ENCODE results near the gene XRN2.
A peak's percentile ranks its signal among the peaks of the same experiment; 100 is the strongest.

XRN2 gene

DNA sequence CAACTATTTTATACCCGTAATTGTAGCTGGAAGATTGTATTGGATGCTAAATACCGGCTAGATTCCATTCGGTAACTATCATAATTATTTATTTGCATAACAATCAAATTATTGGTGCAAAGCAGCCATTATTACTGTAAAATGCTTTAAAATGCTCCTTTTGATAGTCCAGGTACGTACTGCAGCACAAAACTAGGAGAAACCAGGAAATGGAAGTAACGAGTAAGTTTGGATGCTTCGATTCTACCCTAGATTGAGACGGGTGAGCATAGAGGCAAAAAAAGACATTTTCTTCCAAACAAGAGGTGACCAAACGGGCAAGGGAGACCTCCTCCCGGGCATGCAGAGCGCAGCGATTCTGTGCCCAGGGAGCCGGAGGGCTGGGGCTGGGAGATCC lies 469 bp upstream of the XRN2 start:
- DNase-seq, result no peak

DNA sequence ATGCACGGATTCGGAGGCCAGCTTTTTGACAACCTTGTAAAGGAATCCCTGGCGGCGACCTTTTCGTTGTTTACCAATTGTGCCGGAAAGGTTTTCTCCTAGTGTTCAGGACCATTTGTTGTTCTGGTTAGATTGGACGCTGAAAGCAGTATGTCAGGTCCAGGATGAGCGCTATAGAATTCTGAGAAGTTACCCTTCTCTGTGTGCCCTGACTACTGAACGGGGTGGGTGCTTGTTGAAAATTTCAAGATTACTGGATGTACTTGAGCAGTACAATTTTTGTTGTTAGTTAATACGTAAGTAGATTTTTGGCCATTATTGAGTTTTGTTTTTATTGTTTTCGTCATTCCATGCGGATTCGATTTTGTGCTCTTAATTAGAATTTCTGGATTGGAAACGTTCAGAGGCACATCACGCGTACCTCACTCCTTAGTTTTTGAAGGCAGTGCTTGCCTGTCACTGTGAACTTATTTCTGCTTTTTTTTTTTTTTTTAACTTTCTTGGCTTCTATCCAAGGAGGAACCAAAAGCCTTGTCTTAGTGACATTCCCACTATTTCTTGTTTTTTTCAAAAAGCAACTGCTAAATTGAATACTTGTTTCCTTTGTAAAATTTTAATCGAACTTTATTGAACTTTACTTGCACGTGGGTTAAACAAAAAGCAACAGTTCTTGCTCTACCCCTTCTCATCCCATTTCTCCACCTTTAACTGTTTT lies 898 bp downstream of the XRN2 start:
- no peak for DNase-seq

DNA sequence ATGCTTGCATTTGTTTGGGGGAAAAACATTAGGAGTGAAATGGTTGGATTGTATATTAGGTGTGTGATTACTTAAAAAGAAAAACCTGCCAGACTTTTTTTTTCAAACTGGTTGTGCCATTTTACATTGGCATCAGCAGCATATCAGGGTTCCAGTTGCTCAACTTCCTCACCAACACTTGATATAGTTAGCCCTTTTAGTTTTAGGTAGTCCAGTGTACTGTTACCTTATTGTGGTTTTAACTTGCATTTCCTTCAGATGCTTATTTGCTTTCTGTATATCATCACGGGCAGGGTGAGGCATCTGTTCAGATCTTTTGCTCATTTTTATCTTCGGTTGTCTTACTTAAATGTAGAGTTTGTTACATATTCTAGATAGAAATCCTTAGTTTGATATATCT lies 5.2 kb downstream of the XRN2 start:
- DNase-seq, result no peak

DNA sequence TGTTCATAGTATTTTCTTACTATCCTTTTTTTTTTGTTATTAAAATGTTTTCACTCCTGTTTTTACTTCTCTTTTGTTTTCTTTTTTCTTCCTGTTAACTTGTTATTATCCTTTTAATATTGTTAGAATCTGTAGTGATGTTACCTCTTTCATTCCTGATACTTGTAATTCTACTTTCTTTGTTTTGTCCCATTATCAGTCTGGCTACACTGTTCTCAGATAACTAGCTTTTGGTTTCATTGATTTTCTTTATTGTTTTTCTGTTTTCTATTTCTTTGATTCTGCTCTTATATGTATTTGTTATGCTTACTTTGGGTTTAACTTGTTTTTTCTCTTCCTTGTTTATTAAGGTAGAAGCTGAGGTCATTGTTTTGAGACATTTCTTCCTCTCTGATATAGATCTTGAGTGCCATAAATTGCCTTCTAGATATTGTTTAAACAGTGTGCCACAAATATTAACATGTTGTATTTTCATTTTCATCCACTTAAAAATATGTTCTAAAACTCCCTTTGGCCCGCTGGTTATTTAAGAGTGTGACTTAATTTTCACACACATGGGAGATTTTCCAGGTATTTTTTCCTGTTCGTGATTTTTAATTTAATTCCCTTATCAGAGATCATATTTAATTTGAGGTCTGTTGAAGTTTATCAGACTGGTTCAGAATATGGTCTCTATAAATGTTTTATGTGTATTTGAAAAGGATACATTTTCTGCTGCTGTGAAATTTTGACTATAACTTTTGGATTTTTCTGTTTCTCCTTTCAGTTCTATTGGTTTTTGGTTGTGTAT lies 6.7 kb downstream of the XRN2 start:
- DNase-seq, result no peak

DNA sequence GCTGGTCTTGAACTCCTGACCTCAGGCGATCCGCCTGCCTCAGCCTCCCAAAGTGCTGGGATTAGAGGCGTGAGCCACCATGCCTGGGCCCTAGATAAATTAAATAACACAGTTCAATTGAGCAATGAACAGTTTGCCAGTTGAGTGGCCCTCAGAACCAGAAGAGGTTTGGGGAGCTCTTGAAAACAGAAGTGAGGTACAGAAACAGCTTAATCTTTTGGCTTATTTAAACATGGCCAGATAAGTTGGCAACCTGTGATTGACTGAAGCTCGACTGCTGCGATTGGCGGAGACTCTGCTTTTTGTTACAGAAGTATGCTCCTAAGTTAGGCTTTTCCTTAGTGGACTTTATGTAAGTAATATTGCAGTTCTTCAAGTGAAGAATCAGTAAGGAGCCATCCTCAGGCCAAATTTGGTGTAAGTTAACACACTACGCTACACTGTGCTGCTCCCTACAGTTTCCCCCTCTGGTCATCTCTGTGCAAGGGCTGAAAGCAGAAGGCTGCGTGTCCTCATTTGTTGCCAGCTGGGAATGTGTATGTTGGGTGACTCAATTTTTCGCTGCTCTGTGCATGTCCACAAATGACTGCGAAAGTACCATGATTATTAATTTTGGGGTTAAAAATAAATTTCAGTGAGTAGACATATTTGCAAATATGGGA lies 9.8 kb downstream of the XRN2 start:
- no peak for DNase-seq

DNA sequence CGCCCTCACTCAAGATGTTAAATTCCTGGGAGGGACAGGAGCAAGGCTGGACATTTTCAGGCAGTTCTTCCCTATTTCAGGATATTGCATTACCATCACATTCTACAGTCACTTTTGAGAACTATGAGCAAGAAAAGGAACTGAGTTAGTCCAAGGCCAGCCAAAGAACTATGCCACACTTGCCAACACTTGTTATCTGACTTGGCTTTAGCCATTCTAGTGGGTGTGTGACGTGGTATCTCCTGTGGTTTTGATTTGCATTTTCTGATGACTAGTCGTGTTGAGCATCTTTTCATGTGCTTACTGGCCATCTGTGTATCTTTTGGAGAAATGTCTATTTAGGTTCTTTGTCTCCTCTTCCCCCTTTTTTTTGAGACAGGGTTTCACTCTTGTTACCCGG lies 12.0 kb downstream of the XRN2 start:
- DNase-seq, result no peak

DNA sequence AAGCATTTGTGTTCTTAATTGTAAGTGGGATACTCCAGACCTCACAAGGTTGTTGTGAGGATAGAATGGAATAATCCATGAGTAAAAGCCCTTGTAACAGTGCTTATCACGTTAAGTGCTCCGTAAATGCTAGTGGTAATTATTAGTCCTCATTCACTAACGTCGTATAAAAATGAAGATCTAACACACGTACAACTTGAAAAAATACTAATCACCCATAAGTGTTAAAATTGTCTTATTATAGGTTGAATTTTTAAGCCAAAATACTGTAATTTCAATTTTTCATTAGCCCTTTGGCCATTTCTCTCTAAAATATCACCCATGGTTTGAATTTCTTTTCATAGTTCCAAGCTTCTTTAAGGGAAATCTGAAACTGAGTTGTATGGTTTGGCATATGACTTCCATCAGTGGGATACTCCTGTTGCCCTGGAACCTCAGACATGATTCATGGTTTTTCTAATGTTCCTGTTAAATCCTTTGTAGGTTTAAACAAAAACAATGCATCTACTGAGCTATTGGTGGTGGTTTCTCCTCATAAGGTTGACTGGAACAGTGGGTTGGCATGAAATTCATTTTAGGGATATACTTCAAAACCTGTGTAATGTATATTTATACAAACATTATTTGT lies 19.1 kb downstream of the XRN2 start:
- peak; percentile 60 for DNase-seq

DNA sequence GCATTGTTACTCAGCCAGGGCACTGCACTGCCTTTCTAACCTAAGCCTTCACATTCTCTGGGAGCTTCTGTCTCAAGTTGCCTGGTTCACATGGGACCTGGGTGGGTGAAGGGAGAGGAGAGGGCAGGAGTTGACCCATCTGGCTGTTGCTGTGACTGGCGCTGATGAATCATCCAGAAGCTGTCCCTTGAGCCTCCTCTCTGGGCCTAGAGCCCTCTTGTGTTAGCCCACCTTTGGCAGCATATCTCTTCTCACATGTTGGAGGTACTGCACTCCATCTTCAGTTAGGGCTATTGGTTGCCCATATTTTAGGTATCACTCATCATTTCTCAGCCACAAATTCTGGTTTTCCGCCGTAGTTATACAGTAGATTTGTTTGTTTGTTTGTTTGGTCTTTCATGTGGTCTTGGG lies 19.8 kb downstream of the XRN2 start:
- DNase-seq, result no peak

DNA sequence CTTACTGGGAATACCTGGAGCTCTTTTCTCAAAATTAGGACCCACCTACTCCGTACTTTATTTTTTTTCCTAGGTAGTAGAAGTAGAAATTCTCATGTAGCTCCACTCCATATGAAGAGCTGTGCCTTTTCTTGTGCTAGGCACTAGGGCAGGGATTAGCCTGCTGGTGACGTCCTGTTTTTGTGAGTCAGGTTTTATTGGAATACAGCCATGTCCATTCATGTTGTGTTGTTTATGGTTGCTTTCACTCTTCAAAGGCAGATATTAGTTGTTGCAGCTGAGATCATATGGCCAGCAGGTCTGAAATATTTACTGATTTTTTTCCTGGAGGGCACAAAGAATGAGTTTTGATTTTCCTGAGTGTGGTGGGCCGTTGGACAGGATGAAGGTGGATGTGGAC lies 20.5 kb downstream of the XRN2 start:
- no peak for DNase-seq

DNA sequence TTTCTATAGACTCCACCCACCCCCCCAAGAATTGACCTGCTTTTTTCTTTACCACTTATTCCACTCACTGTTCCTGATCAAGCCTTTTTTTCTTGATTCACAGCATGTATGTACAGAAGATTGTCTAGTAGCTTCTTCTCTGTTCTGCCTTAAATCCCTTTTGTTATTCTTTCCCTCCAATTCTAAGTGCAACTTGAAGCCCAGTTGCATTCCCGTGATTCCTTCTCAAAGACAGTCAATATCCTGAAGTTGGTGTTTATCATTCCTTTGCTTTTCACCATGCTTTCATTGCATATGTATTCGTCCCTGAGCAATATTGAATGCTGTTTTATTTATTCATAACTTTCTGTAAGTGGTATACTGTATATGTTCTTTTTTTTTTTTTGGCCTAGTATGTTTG lies 21.0 kb downstream of the XRN2 start:
- DNase-seq, result no peak

DNA sequence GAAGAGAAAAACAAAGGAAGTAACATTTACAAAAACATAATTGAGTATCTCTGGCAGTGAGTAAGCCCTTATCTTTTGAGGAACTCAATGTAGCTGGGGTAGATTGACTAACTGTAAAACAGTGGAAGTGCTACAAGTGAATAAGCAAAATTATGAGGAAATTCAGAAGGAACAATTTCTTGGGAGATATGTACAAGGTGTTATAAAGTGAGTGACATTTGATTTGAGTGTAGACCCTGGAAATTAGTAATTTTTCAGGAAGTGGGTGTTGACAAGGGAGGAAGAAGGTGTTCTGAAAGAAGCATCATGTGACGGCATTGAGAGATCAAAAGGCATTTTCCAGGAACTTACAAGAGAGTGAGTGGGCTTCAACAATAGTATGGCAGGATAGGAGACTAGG lies 22.2 kb downstream of the XRN2 start:
- DNase-seq, result no peak

DNA sequence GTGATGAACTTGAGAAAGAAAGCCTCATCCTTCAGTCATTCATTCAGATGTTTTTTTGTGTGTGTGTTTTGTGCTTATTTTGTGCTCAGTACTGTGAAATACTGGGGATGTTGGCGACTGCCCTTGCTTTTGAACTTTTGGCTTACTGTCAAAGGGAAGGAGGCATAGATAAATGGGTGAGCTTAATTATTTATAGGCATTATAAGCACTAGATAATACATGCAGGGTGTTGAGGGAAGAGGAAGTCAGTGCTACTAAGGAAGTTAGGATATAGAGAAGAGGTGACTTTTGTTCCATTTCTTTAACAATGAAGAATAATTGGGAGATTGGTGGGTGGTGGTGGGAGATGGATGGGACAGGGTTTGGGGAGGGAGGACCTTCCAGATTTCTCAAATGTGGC lies 23.6 kb downstream of the XRN2 start:
- DNase-seq, result no peak

DNA sequence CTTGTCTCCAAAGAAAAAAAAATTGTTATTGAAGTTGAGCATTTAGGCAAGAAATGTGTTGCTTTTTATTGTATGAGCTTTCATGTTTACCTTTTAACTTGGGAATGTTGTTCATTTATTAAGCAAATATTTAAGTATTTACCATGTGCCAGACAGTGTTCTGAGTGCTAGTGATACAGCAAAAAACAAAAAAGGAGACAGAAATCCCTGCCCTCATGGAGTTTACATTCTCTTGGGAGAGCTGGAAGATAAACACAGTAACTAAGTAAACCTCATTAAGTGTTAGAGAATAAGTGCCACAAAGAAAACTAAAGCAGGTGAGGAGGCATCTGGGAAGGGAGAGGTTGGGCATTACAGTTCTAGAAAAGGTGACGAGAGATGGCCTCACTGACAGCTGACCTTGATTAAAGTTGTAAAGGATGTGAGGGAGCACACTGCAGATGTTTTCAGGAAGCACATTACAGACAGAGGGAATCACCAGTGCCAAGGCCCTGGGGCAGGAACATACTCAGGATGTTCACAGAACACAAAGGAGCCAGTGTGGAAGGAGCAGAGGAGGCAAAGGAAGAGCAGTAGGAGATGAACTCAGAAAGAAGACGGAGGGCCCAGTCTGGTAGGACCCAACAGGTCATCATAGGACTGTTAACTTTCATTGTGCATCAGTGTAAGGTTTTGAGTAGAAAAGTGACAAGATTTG lies 33.5 kb downstream of the XRN2 start:
- no peak for DNase-seq

DNA sequence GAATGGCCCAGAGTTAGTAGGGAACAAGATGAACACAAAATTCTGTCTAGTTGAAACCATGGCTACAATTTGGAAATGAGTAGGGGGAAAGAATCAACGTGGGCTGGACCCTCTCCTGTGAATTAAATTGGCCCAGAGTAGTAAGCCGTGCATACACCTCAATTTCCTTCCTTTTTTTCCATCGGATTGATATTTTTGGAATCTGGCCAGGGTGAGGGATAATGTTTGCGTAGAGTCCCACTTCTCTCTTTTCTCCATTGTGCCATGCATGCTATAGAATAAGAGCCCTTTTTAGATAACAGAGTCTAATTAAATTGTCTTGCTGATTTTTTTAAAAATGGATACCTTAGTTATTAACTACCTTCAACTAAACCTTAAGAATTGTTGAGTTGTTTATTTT lies 35.2 kb downstream of the XRN2 start:
- no peak for DNase-seq

DNA sequence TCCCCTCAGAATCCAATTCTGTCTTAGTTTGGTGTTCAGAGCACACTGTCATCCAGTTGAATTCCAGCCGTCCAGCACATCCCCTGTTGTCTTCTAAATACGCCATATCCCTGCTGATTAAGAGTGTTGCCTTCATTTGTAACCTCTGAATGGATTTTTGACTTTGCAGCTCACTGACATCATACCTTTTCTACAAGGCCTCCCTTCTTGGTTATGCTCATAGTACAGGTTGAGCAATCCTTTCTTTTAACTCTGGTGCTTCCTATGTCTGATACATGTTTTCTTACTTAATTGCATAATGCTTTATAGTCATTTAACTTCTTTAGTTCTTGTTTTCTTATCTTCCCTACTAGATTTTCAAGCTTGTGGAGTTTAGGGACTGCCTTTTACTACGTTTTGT lies 36.4 kb downstream of the XRN2 start:
- DNase-seq, result no peak

DNA sequence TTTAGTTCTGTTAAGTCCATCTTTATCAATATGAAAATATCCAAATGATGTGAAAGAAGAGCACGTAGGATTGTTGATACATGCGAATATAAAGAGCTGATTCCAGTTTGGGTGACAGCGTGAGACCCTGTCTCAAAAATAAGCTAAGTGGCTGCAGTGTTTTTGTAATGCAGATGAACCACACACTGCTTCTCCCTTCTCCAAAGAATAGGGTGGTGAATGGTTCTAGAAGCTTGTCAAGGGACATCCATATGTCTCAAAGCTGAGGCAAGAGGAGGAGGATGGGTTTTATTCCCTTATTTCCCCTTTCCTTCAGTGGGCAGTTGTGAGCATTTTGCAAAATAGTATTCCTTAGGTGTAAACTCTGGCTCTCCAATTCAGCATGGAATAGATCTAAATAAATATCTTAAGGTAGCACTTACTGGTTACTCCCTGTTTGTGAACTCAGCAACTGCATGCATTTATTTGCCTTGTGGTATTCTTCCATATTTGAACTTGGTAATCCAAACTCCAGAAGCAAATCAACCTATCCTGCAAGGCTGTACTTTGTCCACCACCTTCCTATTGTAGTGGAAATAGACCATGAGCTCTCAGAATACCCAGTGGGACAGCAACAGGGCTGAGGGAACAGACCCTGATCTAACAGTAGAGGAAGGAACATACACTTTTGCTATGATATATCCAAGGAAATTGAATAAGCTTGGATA lies 38.0 kb downstream of the XRN2 start:
- no peak for DNase-seq

DNA sequence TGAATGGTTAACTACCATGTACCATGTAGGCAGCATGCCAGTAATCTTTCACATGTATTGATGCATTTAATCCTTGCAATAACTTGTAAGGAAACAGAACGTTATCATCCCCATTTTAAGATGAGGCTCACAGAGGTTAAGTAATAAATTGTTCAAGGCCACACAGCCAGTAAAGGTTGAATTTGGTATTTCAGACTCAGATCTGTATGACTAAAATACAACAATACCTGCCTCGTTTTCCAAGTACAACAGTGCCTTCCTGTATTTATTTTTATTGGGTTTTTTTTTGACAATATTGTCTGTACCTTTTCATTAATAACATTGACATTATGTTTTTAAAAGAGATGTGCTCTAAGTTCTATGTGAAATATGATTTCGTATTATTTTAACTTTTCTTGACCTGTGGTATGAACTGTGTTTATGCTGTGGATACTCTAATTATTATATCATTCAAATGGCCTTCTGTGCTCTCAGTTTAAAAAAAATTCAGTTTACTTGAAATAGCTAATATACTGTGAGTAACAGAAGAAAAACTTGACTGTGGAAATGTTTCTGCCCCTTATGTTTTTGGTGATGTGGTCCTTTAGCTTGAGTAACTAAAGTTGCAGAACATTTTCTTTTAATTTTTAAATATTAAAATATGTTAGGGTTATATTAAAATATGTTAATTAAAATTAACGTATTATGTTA lies 39.7 kb downstream of the XRN2 start:
- no peak for DNase-seq

DNA sequence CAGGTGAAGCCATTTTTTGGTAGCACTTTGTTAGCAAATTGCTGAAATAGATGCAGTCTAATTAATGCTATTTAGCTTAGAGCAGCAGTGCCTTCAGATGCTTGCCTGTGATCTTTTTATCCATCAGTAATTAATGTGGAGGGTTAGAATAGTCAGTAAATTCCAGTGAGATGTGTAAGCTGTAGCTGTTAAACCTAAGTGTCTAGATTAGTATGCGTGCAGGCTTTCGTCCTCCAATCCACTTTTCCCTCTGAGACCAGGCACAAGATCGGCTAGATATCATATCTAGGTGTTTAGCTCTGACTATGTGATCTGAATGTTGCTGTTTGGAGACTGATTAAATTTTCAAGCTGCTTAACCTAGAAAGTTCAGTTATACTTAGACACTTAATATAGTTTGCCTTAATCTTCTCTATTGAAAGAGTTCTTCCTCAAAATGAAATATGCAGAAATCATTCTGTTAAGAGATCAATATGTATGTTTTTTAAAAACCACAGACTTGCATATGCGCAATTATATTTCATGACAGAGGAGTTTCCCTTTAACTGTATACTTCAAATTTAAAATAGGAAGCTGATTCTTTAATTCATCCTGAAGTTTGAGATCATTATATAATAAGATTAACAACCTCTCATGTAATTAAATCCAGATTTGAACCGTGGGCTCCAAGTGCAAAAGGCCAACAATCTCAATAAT lies 41.2 kb downstream of the XRN2 start:
- no peak for DNase-seq

DNA sequence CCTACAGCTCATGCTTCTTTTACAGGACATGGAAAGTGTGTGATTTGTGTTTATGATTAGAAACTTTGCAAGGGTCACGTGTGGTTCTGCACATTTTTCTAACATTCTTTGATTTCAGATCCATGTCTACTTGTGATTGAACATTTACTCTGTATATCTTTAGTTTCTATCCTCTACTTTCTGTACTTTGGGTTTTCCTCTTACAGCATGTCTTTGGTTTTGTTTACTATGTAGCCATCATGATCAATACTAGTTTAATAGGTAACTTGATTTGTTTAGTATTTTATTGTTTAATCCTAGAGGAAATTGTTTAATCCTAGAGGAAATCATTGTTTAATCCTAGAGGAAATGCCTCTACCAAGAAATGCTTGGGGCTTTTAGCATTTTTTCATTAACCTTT lies 41.8 kb downstream of the XRN2 start:
- no peak for DNase-seq

DNA sequence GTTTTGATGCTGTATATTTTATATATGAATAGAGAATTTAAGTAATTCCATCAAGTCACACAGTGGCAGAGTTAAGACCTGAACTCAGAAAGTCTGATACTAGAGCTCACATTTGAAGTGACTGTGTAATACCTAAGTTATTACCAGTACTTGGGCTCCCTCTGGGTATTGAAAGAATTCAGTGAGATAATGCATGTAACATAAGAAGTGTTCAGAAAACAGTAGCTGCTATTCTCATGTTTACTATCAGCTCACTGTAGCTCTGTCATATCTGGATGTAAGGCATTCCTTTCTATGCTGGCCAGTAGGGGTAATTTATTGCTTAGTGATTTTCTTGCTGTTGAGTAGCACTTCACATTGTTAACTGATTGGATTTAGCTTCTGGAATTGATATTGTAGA lies 49.6 kb downstream of the XRN2 start:
- no peak for DNase-seq

DNA sequence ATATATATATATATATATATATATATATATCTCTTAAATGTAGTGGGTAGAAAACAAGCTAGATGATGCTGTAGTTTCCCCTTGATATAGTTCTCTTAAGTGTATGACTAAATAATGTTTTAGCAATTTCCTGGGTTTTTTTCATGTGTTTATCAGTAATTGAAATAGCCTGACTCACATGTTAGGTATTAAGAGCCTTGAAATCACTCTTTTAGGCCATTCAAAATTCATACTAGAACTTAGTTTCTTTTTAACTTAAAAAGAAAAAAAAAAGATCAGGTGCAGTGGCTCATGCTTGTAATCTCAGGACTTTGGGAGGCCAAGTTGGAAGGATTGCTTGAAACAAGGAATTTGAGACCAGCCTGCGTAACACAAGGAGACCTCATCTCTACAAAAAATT lies 50.1 kb downstream of the XRN2 start:
- no peak for DNase-seq
